A673 (cell line): ENCODE measurements around the gene CTU2. TPM values are rescaled to one million over a fixed set of nuclear protein-coding genes. Genes with fewer than 3 reads are reported as not detected.

Source experiments
- BruUV-seq: library from RNA; stranded (reverse); fragments of 400-500 nt; replicated peaks from 2 replicates; lab custom pipeline; 2021; lab: Mats Ljungman, UMichigan
- CTCF ChIA-PET: fragments of 300-600 bp; sonication (Branson Sonifier 250); formaldehyde crosslinking; loops from one replicate; lab custom pipeline; 2022; ENCODE audit warnings: antibody characterized with exemption; lab: Charles Lee
- POLR2A ChIA-PET: fragments of 300-600 bp; sonication (Branson Sonifier 250); formaldehyde crosslinking; loops from one replicate; lab custom pipeline; 2022; ENCODE audit warnings: antibody characterized with exemption; ENCODE audit not compliant: low non-redundant PET; lab: Charles Lee
- DNase-seq: peaks from one replicate; pipeline ENCODE4 v3.0.0-alpha.2; 2015; ENCODE audit warnings: low spot score
- H3K27ac ChIP-seq: fragments of 200-600 bp; sonication (generic); 2 replicates; pipeline ENCODE4 v1.5.1; 2016; ENCODE audit warnings: mixed run types, low read depth, mild to moderate bottlenecking, mixed read lengths, antibody characterized with exemption, low read length; ENCODE audit not compliant: poor library complexity, severe bottlenecking
- H3K27me3 ChIP-seq: fragments of 200-600 bp; sonication (generic); replicated peaks from 2 replicates; pipeline ENCODE4 v1.6.1; 2017; ENCODE audit warnings: mixed run types, low read depth, mild to moderate bottlenecking, mixed read lengths, antibody characterized with exemption, low read length; ENCODE audit not compliant: insufficient read depth, poor library complexity
- H3K36me3 ChIP-seq: fragments of 200-600 bp; sonication (generic); 2 replicates; pipeline ENCODE4 v1.6.1; 2016; ENCODE audit warnings: mixed run types, mild to moderate bottlenecking, mixed read lengths, antibody characterized with exemption, low read length; ENCODE audit not compliant: insufficient read depth, poor library complexity, severe bottlenecking
- H3K4me1 ChIP-seq: fragments of 200-600 bp; sonication (generic); 2 replicates; pipeline ENCODE4 v1.6.1; 2017; ENCODE audit warnings: mixed run types, mild to moderate bottlenecking, mixed read lengths, antibody characterized with exemption, low read length; ENCODE audit not compliant: insufficient read depth, poor library complexity, severe bottlenecking
- H3K4me3 ChIP-seq: fragments of 200-600 bp; sonication (generic); 2 replicates; pipeline ENCODE4 v1.5.1; 2016; ENCODE audit warnings: low read depth, mixed run types, mild to moderate bottlenecking, mixed read lengths, low read length; ENCODE audit not compliant: poor library complexity, severe bottlenecking
- H3K9me3 ChIP-seq: fragments of 200-600 bp; sonication (generic); 2 replicates; pipeline ENCODE4 v1.6.1; 2016; ENCODE audit warnings: mixed run types, low read depth, mild to moderate bottlenecking, mixed read lengths, antibody characterized with exemption, low read length; ENCODE audit not compliant: poor library complexity, severe bottlenecking
- CTCF ChIP-seq: fragments of 300-800, 200-600 bp; sonication (generic); conservative IDR thresholded peaks from 2 replicates; pipeline ENCODE4 v1.5.1; 2017; ENCODE audit warnings: low read depth, mild to moderate bottlenecking, antibody characterized with exemption, low read length, moderate library complexity, mixed read lengths
- EZH2 ChIP-seq: fragments of 200-600 bp; sonication (generic); IDR thresholded peaks from 2 replicates; pipeline ENCODE4 v1.6.1; 2017; ENCODE audit warnings: borderline replicate concordance, low read depth, mild to moderate bottlenecking, mixed read lengths, antibody characterized with exemption, low read length; ENCODE audit not compliant: poor library complexity, severe bottlenecking
- intact Hi-C: fragments of 100-400 bp; cut with micrococcal nuclease; formaldehyde crosslinking; loops from one replicate; pipeline ENCODE4 v1.10.0; 2022; ENCODE audit not compliant: unreplicated experiment
- total RNA-seq: library from RNA; stranded (reverse); gene quantifications from 2 replicates; pipeline ENCODE4 v1.2.3, GENCODE V29; 2021

Gene CTU2
- total RNA-seq, 1 experiment from 2014 or later: 47.5 TPM

GRCh38 chr16:88720396-88720970 is 14.2 kb downstream of the CTU2 start:
- Histone ChIP-seq H3K4me1 (no peaks in the 10 kb centered on the region), H3K36me3 (peaks cover 83% of the 10 kb centered on the region), H3K4me3 (no peak overlapping the region), H3K27ac (no peak overlapping the region), H3K9me3 (no peaks in the 10 kb centered on the region), H3K27me3 (no peaks in the 10 kb centered on the region)
- no TSS peak for BruUV-seq
- POLR2A ChIA-PET: no interaction called here
- TF ChIP-seq EZH2: no peak
- TF ChIP-seq CTCF: no peak
- intact Hi-C loops: no loop called here
- DNase-seq: no peak
- CTCF ChIA-PET: no interaction called here

GRCh38 chr16:88721236-88721635 is 14.9 kb downstream of the CTU2 start:
- Histone ChIP-seq H3K27ac (no peak overlapping the region), H3K9me3 (no peaks in the 10 kb centered on the region), H3K36me3 (peaks cover 80% of the 10 kb centered on the region), H3K4me3 (no peak overlapping the region), H3K4me1 (no peaks in the 10 kb centered on the region), H3K27me3 (no peaks in the 10 kb centered on the region)
- intact Hi-C loops: no loop called here
- no peak for TF ChIP-seq EZH2
- no peak for TF ChIP-seq CTCF
- CTCF ChIA-PET: no interaction called here
- no TSS peak for BruUV-seq
- DNase-seq: no peak
- POLR2A ChIA-PET: no interaction called here

GRCh38 chr16:88721815-88722755 is 15.8 kb downstream of the CTU2 start:
- intact Hi-C loops: no loop called here
- Histone ChIP-seq H3K4me3 (no peak overlapping the region), H3K9me3 (no peaks in the 10 kb centered on the region), H3K27ac (no peak overlapping the region), H3K36me3 (peaks cover 75% of the 10 kb centered on the region), H3K4me1 (no peaks in the 10 kb centered on the region), H3K27me3 (no peaks in the 10 kb centered on the region)
- no peak for DNase-seq
- ChIA-PET CTCF (interaction anchor here (0.6 kb wide), 1 partner anchor 15 kb away, joined by 3 read pairs; no protein-coding TSS in a partner anchor), POLR2A (no interaction called here)
- no TSS peak for BruUV-seq
- TF ChIP-seq CTCF (no peak), EZH2 (no peak)
